ENCODE measurements around the gene ZC3HAV1. TPM values are rescaled to one million over a fixed set of nuclear protein-coding genes. Genes with fewer than 3 reads are reported as not detected.

Gene ZC3HAV1
- polyA plus RNA-seq, 1 donor (not counting 4 experiments of a cell fraction or from before 2014, with no cell fraction given) = 31.7 TPM

- no peaks in the 10 kb centered on the region for H4K20me1 ChIP-seq (ENCODE audit: control insufficient read depth, extremely low read depth, insufficient read depth, low read length)
- TF ChIP-seq CTCF (optimal IDR thresholded peaks at IDR 0.05 in 1 of 3, IDR thresholded peaks at IDR 0.05 in 1 of 3, conservative IDR thresholded peaks at IDR 0.05 in 1 of 3; ENCODE audit: extremely low read depth in 1 of 3, insufficient read depth in 2 of 3, low read length in 3 of 3) (no peak), EZH2 (IDR thresholded peaks at IDR 0.05; ENCODE audit: low read length) (no peak)
- H3K9ac ChIP-seq (ENCODE audit: control insufficient read depth, extremely low read depth, insufficient read depth, low read length) = no peak overlapping the region
- dilution Hi-C loops (cut with MboI; ENCODE audit: extremely low pct_ligation_motif_present, low sequenced_read_pairs) = no loop called here
- no peaks in the 10 kb centered on the region for H3K9me1 ChIP-seq (ENCODE audit: control insufficient read depth, extremely low read depth, insufficient read depth, low read length)
- H3K4me3 ChIP-seq (ENCODE audit: control insufficient read depth in 2 of 3, extremely low read depth in 1 of 3, insufficient read depth in 2 of 3, low read depth in 1 of 3, low read length in 3 of 3) = no peak overlapping the region
- no peaks in the 10 kb centered on the region for H3K36me3 ChIP-seq (ENCODE audit: control insufficient read depth in 2 of 2, extremely low read depth in 1 of 2, insufficient read depth in 2 of 2, low read length in 2 of 2)
- H3K4me2 ChIP-seq (ENCODE audit: control insufficient read depth, extremely low read depth, insufficient read depth, low read depth, low read length) = no peak overlapping the region
- DNase-seq (ENCODE audit: low read depth, low spot score) = no peak
- no peak for FAIRE-seq
- H3K27me3 ChIP-seq (ENCODE audit: control insufficient read depth, extremely low read depth, insufficient read depth, low read length) = no peaks in the 10 kb centered on the region
- peaks cover 25% of the 10 kb centered on the region for H3K79me2 ChIP-seq (ENCODE audit: control insufficient read depth, insufficient read depth, low read length)
- no peaks in the 10 kb centered on the region for H3K9me3 ChIP-seq (ENCODE audit: control insufficient read depth, low read depth, low read length)
- H3K27ac ChIP-seq (ENCODE audit: control insufficient read depth, insufficient read depth, low read length) = no peak overlapping the region
- H3K4me1 ChIP-seq (ENCODE audit: control insufficient read depth, extremely low read depth, insufficient read depth, low read length) = peaks cover 15% of the 10 kb centered on the region
- H2AFZ ChIP-seq (ENCODE audit: control insufficient read depth, low read length) = no peak overlapping the region
Observed at GRCh38 chr7:139111811-139112301, 2.3 kb upstream of the ZC3HAV1 start.

- TF ChIP-seq EZH2 (IDR thresholded peaks at IDR 0.05; ENCODE audit: low read length) = no peak
- no peak for TF ChIP-seq CTCF (optimal IDR thresholded peaks at IDR 0.05 in 1 of 3, IDR thresholded peaks at IDR 0.05 in 1 of 3, conservative IDR thresholded peaks at IDR 0.05 in 1 of 3; ENCODE audit: extremely low read depth in 1 of 3, insufficient read depth in 2 of 3, low read length in 3 of 3)
- Histone ChIP-seq H4K20me1 (ENCODE audit: control insufficient read depth, extremely low read depth, insufficient read depth, low read length) (no peaks in the 10 kb centered on the region), H2AFZ (ENCODE audit: control insufficient read depth, low read length) (no peak overlapping the region), H3K9ac (ENCODE audit: control insufficient read depth, extremely low read depth, insufficient read depth, low read length) (no peak overlapping the region), H3K4me3 (ENCODE audit: control insufficient read depth in 2 of 3, extremely low read depth in 1 of 3, insufficient read depth in 2 of 3, low read depth in 1 of 3, low read length in 3 of 3) (no peak overlapping the region), H3K9me3 (ENCODE audit: control insufficient read depth, low read depth, low read length) (no peaks in the 10 kb centered on the region), H3K27me3 (ENCODE audit: control insufficient read depth, extremely low read depth, insufficient read depth, low read length) (no peaks in the 10 kb centered on the region), H3K79me2 (ENCODE audit: control insufficient read depth, insufficient read depth, low read length) (peaks cover 31% of the 10 kb centered on the region), H3K9me1 (ENCODE audit: control insufficient read depth, extremely low read depth, insufficient read depth, low read length) (no peaks in the 10 kb centered on the region), H3K4me2 (ENCODE audit: control insufficient read depth, extremely low read depth, insufficient read depth, low read depth, low read length) (no peak overlapping the region), H3K4me1 (ENCODE audit: control insufficient read depth, extremely low read depth, insufficient read depth, low read length) (peaks cover 15% of the 10 kb centered on the region), H3K27ac (ENCODE audit: control insufficient read depth, insufficient read depth, low read length) (no peak overlapping the region), H3K36me3 (ENCODE audit: control insufficient read depth in 2 of 2, extremely low read depth in 1 of 2, insufficient read depth in 2 of 2, low read length in 2 of 2) (no peaks in the 10 kb centered on the region)
- dilution Hi-C loops (cut with MboI; ENCODE audit: extremely low pct_ligation_motif_present, low sequenced_read_pairs) = no loop called here
- FAIRE-seq (no peak), DNase-seq (ENCODE audit: low read depth, low spot score) (no peak)
Observed at GRCh38 chr7:139111147-139111546, 1.6 kb upstream of the ZC3HAV1 start.
